HCT116 (cell line): ENCODE data around the gene RUNDC1. TPM values are rescaled to one million over a fixed set of nuclear protein-coding genes. Genes with fewer than 3 reads are reported as not detected.

Experiments used
- ATAC-seq: fragments of 200-7000 bp; cut with Tn5 transposase; 2 replicates; pipeline ENCODE4 v1.9.1; 2020; ENCODE audit warnings: mild to moderate bottlenecking, moderate library complexity
- BruUV-seq: library from RNA; stranded (reverse); fragments of 400-500 nt; replicated peaks from 2 replicates; lab custom pipeline; 2021; lab: Mats Ljungman, UMichigan
- CTCF ChIA-PET: fragments of 300-600 bp; sonication (Branson Sonifier 250); formaldehyde crosslinking; loops from one replicate; lab custom pipeline; 2021; ENCODE audit warnings: antibody characterized with exemption; lab: Charles Lee
- POLR2A ChIA-PET: fragments of 300-600, 350-600 bp; sonication (Branson Sonifier 250); formaldehyde crosslinking; loops from one replicate; lab custom pipeline; 2021; ENCODE audit warnings: antibody characterized with exemption; lab: Charles Lee
- RAD21 ChIA-PET, 2 experiments: fragments of 300-600 bp; sonication (Branson Sonifier 250); formaldehyde crosslinking; loops; one replicate each; lab custom pipeline; 2023; ENCODE audit warnings: low total read pairs in 2 of 2; ENCODE audit not compliant: uncharacterized antibody in 2 of 2, unreplicated experiment in 2 of 2, low non-redundant PET in 1 of 2; lab: Charles Lee
- DNase-seq: peaks from one replicate; pipeline ENCODE4 v3.0.0-alpha.2; 2010; ENCODE audit warnings: low read depth, low spot score
- H2AFZ ChIP-seq: fragments of 200-600 bp; shearing (Covaris generic), sonication (generic); 2 replicates; pipeline ENCODE4 v1.6.1; 2017; ENCODE audit warnings: low read depth, mixed run types, mixed read lengths, antibody characterized with exemption, low read length; ENCODE audit not compliant: poor library complexity, severe bottlenecking
- H3K27ac ChIP-seq: 2 replicates; pipeline ENCODE4 v1.5.1; 2012; ENCODE audit warnings: low read depth, low read length
- H3K27me3 ChIP-seq: fragments of 200-600 bp; sonication (generic); 2 replicates; pipeline ENCODE4 v1.6.1; 2016; ENCODE audit warnings: mixed run types, low read length, mixed read lengths; ENCODE audit not compliant: insufficient read depth
- H3K36me3 ChIP-seq, 2 experiments: fragments of 200-500 bp in 1 of 2; fragments of 200-600 bp in 1 of 2; sonication (Bioruptor generic) in 1 of 2; sonication (generic) in 1 of 2; 2 replicates each; pipeline versions ENCODE4 v1.5.1 to v1.6.1; 2014 to 2016; ENCODE audit warnings: low read length in 2 of 2, inconsistent platforms in 1 of 2, mixed read lengths in 1 of 2, mixed run types in 1 of 2; ENCODE audit not compliant: insufficient read depth in 2 of 2, control insufficient read depth in 1 of 2
- H3K4me1 ChIP-seq, 2 experiments: fragments of 200-600 bp in 1 of 2; sonication (generic) in 1 of 2; 2 replicates each; pipeline versions ENCODE4 v1.5.1 to v1.6.1; 2012 to 2017; ENCODE audit warnings: low read length in 2 of 2, inconsistent platforms in 1 of 2, mild to moderate bottlenecking in 1 of 2, mixed read lengths in 1 of 2, mixed run types in 1 of 2, moderate library complexity in 1 of 2; ENCODE audit not compliant: insufficient read depth in 2 of 2, control insufficient read depth in 1 of 2
- H3K4me2 ChIP-seq: fragments of 200-600 bp; sonication (generic); 2 replicates; pipeline ENCODE4 v1.6.1; 2017; ENCODE audit warnings: mixed run types, low read length, mixed read lengths
- H3K4me3 ChIP-seq, 2 experiments: fragments of 200-600 bp in 1 of 2; sonication (generic) in 1 of 2; replicated peaks in 1 of 2; 2 replicates each; pipeline ENCODE4 v1.5.1; 2011 to 2016; ENCODE audit warnings: low read length in 2 of 2, control low read depth in 1 of 2, low read depth in 1 of 2, mild to moderate bottlenecking in 1 of 2, mixed read lengths in 1 of 2, mixed run types in 1 of 2
- H3K79me2 ChIP-seq: fragments of 200-600 bp; sonication (generic); 2 replicates; pipeline ENCODE4 v1.6.1; 2017; ENCODE audit warnings: mild to moderate bottlenecking, mixed run types, low read length, moderate library complexity, mixed read lengths; ENCODE audit not compliant: insufficient read depth
- H3K9ac ChIP-seq: fragments of 200-600 bp; sonication (generic); 2 replicates; pipeline ENCODE4 v1.6.1; 2016; ENCODE audit warnings: low read length, mixed read lengths
- H3K9me2 ChIP-seq: fragments of 200-600 bp; sonication (generic), shearing (Covaris generic); 2 replicates; pipeline ENCODE4 v1.6.1; 2017; ENCODE audit warnings: mixed run types, mild to moderate bottlenecking, moderate library complexity; ENCODE audit not compliant: insufficient read depth
- H3K9me3 ChIP-seq, 2 experiments: fragments of 200-500 bp in 1 of 2; fragments of 200-600 bp in 1 of 2; sonication (Bioruptor generic) in 1 of 2; sonication (generic) in 1 of 2; 2 replicates each; pipeline ENCODE4 v1.6.1; 2014 to 2017; ENCODE audit warnings: low read length in 2 of 2, mixed read lengths in 2 of 2, inconsistent platforms in 1 of 2, low read depth in 1 of 2, mild to moderate bottlenecking in 1 of 2, mixed run types in 1 of 2, moderate library complexity in 1 of 2; ENCODE audit not compliant: control insufficient read depth in 1 of 2, insufficient read depth in 1 of 2
- H4K20me1 ChIP-seq: fragments of 200-600 bp; sonication (generic), shearing (Covaris generic); 2 replicates; pipeline ENCODE4 v1.6.1; 2017; ENCODE audit warnings: mixed run types, mild to moderate bottlenecking, moderate library complexity; ENCODE audit not compliant: insufficient read depth
- ATF3 ChIP-seq: IDR thresholded peaks from 2 replicates; pipeline ENCODE4 v1.6.1; 2012
- CBX3 ChIP-seq: IDR thresholded peaks from 2 replicates; pipeline ENCODE4 v1.6.1; 2012; ENCODE audit warnings: low read depth
- EZH2 ChIP-seq: fragments of 200-600 bp; sonication (generic); IDR thresholded peaks from 2 replicates; pipeline ENCODE4 v1.6.1; 2017; ENCODE audit warnings: antibody characterized with exemption, mixed run types
- EZH2phosphoT487 ChIP-seq: fragments of 200-600 bp; IDR thresholded peaks from 2 replicates; pipeline ENCODE4 v1.6.1; 2018; ENCODE audit warnings: antibody characterized with exemption, borderline replicate concordance
- JUND ChIP-seq: IDR thresholded peaks from 2 replicates; pipeline ENCODE4 v1.6.1; 2012
- MAX ChIP-seq: IDR thresholded peaks from 2 replicates; pipeline ENCODE4 v1.6.1; 2012
- RAD21 ChIP-seq: IDR thresholded peaks from 2 replicates; pipeline ENCODE4 v1.6.1; 2012; ENCODE audit warnings: low read depth, mild to moderate bottlenecking
- REST ChIP-seq: IDR thresholded peaks from 2 replicates; pipeline ENCODE4 v1.6.1; 2012; ENCODE audit warnings: low read depth
- SP1 ChIP-seq: IDR thresholded peaks from 2 replicates; pipeline ENCODE4 v1.6.1; 2012; ENCODE audit warnings: low read depth
- TCF7L2 ChIP-seq: IDR thresholded peaks from 2 replicates; pipeline ENCODE4 v1.7.0; 2011; ENCODE audit warnings: borderline replicate concordance, inconsistent platforms; ENCODE audit not compliant: insufficient read depth, insufficient read length; ENCODE audit errors: extremely low read depth
- YY1 ChIP-seq: IDR thresholded peaks from 2 replicates; pipeline ENCODE4 v1.6.1; 2011; ENCODE audit warnings: low read length, low read depth, moderate library complexity, mild to moderate bottlenecking; ENCODE audit not compliant: insufficient replicate concordance; ENCODE audit errors: extremely low read depth
- ZNF274 ChIP-seq: fragments of 200-500 bp; sonication (Bioruptor generic); IDR thresholded peaks from 2 replicates; pipeline ENCODE4 v1.6.1; 2014; ENCODE audit warnings: mild to moderate bottlenecking, low read depth, low read length, inconsistent platforms
- intact Hi-C: fragments of 100-400 bp; cut with micrococcal nuclease; formaldehyde crosslinking; loops from 2 replicates; pipeline ENCODE4 v1.10.0; 2022
- total RNA-seq: library from RNA; stranded (reverse); gene quantifications from one replicate; pipeline ENCODE4 v1.2.1, GENCODE V29; 2021; ENCODE audit not compliant: unreplicated experiment

The RUNDC1 gene
- total RNA-seq, 1 experiment from 2014 or later, result 13.0 TPM

- H3K27ac ChIP-seq, result no peak overlapping the region
- no peak overlapping the region for H3K9ac ChIP-seq
- no peak overlapping the region for H3K4me2 ChIP-seq
- RAD21 ChIA-PET, result no interaction called here
- peaks cover 7 to 20% of the 10 kb centered on the region in 2 experiments; a peak in 2 of 4 replicates for H3K36me3 ChIP-seq
- no peaks in the 10 kb centered on the region for H3K79me2 ChIP-seq
- H3K9me3 ChIP-seq, result no peaks in the 10 kb centered on the region
- TF ChIP-seq JUND (no peak), SP1 (no peak), EZH2 (no peak), CBX3 (no peak), ZNF274 (no peak), RAD21 (no peak), EZH2phosphoT487 (no peak), ATF3 (no peak), YY1 (no peak), REST (no peak), MAX (no peak), TCF7L2 (no peak)
- H3K4me1 ChIP-seq, result no peaks in the 10 kb centered on the region; a peak in 1 of 4 replicates
- BruUV-seq, result no TSS peak
- POLR2A ChIA-PET, result interaction anchor here (0.7 kb wide), 1 partner anchor 51 kb away, joined by 3 read pairs; the partner anchor contains the start of gene RPL27
- ATAC-seq (no peak), DNase-seq (no peak)
- intact Hi-C loops, result no loop called here
- no peak overlapping the region for H2AFZ ChIP-seq
- no peaks in the 10 kb centered on the region for H3K9me2 ChIP-seq
- H3K4me3 ChIP-seq, result no peak overlapping the region
- CTCF ChIA-PET, result no interaction called here
- H4K20me1 ChIP-seq, result no peaks in the 10 kb centered on the region
- H3K27me3 ChIP-seq, result no peaks in the 10 kb centered on the region
Observed at GRCh38 chr17:42946812-42947211, 33.6 kb upstream of the RUNDC1 start.
